ELF-1 (cell line): ENCODE results near the gene CDH6.
A peak's percentile ranks its signal among the peaks of the same experiment; 100 is the strongest.

ENCODE experiments used
- DNase-seq: peaks from one replicate; pipeline ENCODE4 v3.0.0-alpha.2; 2016; ENCODE audit warnings: low read depth, low spot score

CDH6 gene

DNA sequence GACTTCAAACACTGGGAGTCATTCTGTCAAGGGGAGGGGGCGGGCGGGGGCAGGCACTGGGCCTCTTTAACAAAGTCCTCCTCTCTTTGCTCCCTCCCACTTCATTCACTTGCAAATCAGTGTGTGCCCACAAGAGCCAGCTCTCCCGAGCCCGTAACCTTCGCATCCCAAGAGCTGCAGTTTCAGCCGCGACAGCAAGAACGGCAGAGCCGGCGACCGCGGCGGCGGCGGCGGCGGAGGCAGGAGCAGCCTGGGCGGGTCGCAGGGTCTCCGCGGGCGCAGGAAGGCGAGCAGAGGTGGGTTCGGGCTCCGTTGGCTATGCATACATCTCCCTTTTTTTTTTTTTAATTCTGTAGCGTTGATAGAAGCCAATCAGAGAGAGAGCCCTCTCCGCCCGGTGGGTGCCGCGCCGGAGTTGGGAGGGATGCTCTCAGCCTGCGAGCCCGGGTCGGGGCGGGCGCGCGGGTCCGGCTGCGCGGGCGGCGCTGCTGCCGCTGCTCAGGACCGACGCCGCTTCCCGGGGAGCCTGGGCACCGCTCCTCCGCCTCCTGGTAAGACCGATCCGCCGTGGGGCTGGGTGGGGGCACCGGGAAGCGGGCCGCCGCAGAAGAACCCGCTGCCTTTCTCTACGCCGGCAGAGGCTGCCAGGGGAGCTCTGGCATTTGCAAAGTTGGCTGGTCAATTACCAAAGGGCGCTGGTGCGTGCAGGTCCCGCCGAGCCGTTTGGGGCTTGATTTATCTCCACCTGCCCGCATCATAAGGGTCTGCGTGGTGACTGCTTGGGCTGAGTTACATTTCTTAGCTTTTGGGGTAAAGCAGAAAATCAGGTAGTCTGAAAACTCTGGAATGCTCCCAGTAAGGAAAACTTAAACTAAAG lies at the start of gene CDH6:
Gene CDH6 (plus strand): TSS at position 96 of the 877 bp plus-strand sequence. CDS start 73,788 bp downstream, outside the sequence.
- peak; percentile 91 for DNase-seq

DNA sequence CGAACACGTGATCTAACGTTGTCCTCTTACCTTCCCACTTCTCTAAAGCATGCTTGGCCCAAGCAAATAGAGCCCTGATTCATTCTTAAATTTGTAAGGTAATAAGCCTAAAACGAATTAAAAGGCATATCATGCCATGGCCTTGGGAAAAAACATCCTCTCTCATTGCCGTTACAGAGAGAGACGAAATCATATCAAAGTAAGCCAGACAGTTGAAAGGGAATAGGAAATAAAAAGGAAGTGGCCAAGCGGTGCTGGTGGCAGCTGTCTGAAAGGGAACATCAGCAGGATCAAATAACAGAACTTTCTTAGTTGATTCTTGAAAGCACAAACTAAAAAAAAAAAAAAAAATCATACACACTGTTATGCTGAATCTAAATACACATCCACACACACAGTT lies 49.1 kb upstream of the CDH6 start:
- DNase-seq, result no peak

DNA sequence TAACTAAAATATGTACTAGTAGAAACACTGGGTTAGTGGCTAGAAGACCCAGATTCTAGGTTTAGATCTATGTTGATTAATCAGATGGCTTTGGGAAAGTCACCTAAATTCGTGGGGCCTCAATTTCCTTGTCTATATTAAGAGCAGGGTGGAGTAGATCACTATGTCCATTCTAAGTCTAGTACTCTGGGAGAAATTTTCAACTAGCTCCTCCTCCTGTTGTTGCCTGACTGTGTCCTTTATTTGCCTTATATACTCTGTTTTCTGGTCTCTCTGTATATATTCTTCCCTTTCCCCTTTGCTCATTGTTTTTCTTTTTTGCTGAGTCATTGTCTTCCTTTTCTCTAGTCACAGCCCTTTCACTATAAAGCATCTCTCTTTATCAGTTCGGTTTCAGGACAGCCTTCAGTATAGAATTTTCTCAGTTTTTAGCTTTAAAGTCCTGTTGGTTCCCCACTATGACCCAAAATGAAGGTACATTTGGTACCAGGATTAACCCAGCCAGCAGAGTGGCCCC lies 44.5 kb upstream of the CDH6 start:
- no peak for DNase-seq

DNA sequence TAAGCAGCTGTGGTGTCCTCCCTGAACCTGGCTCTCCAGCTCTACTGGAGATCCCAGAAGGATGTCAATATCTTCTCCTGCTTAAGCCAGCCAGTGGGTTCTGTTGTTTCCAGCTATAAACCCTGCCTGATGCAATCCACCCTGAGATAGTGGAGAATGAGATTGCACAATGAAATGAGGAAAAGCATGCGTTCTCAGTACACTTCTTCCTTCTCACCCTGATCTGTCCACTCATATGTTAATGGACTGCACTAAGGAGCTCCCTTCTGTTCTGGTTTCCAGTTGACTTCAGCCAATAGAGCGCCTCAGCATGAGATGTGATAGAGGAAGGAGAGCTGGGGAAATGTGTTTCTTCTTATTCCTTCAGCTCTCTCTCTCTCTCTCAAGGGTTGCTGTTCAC lies 40.0 kb upstream of the CDH6 start:
- peak; percentile 5 for DNase-seq

DNA sequence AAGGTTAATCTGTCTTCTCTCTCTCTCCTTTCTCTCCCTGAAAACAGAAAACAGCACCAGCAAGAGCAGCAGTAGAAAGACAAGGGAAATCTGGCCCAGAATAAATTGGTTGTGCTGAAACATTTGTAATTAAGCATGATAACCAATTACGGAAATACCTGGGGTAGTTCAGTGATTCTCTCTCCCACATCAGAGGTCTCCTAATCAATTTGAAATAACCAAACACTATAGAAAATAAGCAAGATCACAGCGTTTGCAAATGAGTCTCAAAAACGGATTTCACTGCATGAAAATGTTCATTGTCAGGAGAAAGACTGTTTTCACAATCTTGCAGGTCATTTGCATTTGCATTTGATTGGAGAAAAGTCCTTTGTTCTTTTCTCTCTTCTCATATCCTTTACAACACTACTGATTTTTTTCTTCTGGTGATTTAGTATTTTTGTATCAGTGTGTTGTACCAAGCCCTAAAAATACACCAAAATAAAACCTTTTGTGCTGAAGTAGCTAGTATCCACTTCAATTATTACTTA lies 36.8 kb upstream of the CDH6 start:
- no peak for DNase-seq

DNA sequence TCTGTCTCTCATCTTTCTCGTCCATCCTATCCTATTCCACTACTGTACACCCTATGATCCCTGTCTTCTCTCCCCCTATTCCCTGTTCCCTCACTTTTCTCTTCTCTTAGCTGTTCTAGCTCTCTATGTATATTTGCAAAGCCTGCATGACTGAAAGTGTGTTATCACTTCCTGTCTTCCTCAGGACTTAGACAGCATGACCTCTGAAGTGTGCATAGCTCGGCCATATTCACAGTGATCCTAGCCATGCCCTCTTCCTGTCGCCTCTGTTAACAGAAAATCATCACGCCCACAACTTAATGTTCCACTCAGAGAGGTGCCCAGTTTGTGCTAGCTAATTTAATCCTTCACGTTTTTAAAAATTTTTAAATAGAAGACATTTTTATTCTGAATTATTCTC lies 35.8 kb upstream of the CDH6 start:
- DNase-seq, result no peak

DNA sequence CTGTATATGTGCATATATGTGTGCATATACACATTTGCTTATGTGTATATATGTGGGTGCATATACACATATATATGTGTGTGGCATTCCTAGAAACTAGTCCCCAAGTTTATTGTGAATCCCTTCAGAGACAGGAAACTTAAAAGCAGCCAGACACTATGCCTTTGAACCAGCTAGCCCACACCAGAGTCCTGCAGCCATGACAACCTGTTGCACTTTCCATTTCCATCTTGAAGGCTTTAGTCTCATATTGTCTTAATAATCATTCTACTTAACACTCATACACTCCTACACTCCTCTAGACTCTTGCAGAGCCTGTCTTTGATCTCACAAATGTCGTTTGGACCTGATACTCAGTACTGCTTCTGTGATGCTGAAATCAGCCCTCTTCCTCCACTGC lies 34.8 kb upstream of the CDH6 start:
- no peak for DNase-seq

DNA sequence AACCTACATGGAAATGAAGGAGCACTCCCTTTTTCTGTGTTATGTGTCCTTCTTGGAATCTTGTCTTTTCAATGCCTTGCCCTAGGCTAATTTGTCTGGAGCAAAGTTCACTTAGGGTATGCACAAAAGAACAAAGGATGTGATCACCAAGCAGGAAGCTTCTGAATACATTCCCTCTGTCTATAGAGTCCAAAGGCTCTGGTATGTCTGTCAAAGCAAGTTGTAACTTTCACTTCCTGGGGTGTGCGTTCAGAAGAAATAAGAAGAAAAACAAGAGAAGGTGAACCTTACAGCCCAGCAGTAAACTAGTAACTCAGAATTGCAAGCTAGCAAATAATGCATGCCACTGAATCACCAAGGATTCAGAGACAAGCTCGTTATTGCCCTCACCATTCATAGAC lies 31.7 kb upstream of the CDH6 start:
- DNase-seq, result peak; percentile 75

DNA sequence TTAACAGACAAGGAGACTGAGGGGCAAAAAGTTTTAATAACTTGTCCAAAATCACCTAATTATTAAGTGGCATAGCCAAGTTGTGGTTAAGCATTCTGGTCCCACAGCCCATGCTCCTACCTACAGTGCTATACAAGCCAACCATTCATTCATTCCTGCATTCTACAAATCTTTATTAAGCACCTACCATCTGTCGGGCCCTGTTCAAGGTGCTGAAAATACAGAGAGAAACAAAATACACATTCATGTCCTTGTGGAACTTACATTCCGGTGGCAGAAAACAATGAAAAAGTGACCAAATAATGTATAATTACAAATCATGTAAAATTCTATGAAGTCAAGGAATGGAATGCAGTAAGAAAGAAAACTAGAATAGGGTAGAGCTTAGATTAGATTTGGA lies 27.8 kb upstream of the CDH6 start:
- DNase-seq, result no peak

DNA sequence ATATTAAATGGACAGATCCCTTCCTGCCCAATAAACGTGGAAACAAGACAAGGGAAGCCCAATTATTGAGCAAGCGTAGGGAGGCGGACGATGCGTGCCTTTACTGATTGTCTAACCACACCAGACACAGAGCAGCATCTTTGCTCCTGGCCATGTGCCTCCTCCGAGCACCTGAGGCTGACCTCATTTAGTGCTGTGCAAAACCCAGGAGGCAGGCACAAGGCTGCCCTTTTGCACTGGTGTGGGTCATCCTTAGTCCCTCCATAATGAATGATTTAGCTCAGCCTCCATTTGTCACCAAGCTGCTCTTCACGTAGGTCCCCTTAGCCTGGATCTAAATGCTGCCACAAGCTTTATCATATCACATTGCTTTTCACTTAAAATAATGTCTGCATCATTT lies 24.1 kb upstream of the CDH6 start:
- DNase-seq, result no peak

DNA sequence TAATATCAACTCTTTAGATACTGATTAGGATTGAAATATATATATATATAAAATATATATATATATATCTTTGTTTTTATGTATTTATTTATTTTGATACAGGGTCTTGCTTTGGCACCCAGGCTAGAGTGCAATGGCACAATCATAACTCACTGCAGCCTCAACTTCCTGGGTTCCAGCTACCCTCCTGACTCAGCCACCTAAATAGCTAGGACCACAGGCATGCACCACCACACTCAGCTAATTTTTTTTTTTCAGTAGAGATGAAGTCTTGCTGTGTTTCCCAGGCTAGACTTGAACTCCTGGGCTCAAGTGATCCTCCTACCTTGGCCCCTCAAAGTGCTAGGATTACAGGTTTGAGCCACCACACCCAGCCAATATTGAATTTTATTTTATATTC lies 20.6 kb upstream of the CDH6 start:
- DNase-seq, result no peak

DNA sequence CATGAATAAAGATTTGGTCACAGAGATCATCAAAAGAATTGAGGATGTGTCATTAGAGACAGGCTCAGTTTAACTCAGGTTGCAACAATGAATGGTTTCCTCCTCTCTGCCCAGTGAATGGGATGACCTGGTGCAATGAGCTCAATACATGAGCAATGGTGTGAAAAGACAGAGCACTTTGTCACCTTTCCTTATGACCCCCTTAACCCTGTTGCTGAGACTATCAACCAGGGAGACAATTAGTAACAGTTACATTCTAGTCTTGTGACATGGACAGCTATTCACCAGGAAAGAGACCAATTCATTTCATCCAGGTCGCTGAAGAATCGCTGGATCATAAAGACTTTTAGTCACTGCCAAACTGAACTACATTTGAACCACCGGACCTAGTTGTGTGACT lies 19.9 kb upstream of the CDH6 start:
- DNase-seq, result no peak

DNA sequence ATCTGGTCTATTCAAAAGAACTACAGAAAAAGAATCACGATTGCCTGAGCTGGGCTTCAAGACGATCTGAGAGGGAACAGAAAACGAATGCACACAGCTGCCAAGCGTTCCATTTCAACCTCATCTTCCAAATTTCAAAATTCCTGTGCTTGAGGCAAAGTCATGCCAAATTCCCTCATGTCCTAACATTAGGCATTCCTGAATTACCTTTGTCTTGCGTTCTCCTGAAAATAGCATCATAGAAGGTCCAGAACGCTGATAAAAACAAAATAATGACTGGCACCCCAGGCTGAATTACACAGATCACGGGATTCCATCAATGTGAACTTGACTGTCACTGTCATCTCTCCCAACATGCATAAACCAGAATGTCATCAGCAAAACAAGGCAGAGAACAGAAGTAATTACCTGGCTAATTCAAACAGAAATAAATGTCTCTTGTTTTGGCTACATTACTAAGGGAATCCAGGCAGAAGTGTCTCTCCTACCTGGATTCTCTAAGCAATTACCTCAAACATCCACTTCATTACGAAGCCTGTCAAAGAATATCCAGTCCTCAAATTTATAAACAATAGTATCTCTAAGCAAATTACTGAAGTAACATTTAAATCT lies 12.0 kb upstream of the CDH6 start:
- no peak for DNase-seq

DNA sequence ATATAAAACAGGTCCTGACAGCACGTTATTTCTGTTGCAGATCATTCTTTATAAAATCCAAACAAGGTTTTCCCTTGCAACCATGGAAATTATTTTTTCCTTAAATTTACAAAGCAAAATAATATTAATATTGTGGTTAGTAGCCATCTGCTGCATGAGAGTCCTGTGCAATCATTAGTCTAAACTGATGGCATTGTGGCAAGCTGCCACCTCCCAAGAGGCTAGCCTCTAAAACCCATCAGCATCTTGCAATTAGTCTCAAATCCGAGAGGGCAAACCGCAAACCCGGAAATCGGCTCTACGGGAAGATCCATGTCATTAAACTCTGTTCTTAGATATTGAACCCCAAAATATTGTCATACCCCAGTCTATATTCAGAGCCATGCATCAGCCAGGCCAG lies 11.3 kb upstream of the CDH6 start:
- no peak for DNase-seq

DNA sequence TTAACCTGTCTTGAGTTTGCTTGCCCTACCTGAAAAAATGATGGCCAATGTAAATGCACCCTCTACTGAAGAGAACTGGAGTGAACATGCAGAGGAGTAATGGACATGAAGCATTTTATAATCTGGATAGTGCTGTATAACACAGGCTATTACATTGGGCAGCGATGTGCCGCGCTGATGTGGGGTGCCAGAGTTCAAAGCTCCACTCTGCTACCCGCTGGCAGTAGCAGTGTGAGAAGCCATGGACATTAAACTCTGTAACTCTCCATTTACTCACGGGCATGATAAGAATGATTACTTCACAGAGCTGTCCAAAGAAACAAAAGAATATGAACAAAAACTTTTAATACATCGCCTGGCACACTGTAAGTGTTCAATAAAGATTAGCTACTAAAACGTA lies 7.5 kb upstream of the CDH6 start:
- DNase-seq, result no peak

DNA sequence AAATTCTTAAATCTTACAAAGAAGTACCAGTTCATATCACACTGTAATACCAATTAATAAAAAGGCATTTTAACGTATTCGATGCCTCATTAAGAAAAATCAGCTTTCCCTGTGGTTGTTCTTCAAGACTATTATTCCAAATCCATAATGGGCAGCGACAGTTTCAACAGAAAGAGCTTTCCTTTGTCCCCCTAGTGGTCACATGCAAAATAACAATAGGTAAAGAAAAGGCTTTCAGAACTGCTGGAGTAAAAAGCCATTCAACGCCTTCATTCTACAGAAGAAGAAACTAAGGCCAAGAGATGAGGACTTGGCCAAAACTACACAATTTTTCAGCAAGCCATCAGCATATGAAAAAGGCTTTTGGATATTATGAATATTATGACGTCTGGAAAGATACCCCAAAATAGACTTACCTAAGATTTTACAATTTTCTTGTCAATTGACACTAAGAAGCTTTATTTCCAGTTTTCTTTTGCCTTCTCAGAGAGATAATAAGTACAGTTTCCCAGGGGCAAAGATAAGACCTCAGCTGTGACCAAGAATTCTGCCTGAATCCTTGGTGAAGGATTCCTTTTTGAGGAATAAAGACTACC lies 6.7 kb upstream of the CDH6 start:
- DNase-seq, result peak; percentile 22

DNA sequence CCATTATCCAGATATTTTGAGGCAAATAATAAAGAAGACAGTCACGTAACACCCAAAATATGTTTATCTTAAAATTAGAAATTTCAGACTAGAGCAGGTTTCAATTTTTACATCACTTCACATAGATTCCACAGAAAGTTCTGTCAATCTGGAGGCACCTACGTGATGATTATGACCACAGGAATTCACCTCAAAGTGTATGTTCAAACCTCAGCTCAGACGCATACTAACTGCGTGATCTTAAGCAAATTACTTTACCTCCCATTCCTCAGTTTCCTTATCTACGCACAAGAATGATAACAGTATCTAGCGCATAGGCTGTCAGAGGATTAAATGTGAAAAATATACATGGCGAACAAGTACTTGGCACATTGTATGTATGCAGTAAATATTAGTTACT lies 5.9 kb upstream of the CDH6 start:
- DNase-seq, result no peak

DNA sequence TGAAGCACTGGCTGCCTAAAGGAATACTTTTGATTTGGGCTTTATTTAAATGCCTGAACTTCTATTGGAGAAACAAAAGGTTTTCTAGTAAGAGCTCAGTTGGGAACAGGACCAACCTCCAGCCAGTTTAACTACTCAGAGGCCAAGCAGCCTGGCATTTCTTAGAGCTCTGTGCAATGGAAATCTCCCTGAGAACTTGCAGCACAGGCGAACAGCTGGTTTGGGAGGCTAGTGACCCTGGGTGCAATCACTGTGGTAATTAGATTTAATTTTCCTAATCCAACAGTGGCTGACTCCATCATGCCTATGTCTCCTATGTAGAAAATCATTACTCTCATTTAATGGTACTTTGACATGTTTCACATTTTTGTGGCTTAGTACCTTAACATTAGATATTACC lies 1.0 kb upstream of the CDH6 start:
- DNase-seq, result no peak

DNA sequence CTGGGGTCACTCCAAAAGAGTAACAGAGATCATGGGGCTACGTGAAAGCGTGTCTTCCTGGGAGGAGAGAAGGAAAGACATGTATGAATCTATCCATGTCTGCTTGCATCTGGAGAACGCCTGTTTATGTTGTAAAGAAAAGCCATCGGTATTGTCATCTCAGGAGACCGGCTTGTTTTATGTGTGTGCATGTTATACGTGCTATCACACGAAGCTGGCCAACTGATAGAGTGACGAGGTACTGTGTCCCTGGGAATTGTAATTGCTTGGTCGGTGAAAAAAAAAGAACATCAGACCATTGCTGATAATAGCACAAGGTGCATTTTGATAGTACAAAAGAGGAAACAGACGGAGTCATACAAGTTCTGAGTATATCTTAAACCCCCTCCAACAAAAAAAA lies 370 bp upstream of the CDH6 start:
- no peak for DNase-seq

DNA sequence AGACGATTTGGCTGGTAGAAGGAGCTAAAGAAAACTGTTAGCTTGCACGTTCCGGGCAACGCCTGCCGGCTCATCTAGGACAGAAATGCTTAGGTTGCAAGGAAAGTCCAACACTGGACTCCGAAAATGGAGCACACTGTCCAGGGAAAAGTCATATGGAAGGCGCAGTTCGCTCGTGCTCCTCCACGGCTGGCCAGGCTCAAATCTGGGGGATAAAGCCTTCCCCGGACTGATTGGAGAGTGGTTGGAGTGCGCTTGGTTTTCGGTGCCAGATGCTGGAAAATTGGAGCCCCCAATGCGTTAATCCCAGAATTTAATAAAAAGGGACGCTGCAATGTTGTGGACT lies 955 bp downstream of the CDH6 start:
- DNase-seq, result no peak

DNA sequence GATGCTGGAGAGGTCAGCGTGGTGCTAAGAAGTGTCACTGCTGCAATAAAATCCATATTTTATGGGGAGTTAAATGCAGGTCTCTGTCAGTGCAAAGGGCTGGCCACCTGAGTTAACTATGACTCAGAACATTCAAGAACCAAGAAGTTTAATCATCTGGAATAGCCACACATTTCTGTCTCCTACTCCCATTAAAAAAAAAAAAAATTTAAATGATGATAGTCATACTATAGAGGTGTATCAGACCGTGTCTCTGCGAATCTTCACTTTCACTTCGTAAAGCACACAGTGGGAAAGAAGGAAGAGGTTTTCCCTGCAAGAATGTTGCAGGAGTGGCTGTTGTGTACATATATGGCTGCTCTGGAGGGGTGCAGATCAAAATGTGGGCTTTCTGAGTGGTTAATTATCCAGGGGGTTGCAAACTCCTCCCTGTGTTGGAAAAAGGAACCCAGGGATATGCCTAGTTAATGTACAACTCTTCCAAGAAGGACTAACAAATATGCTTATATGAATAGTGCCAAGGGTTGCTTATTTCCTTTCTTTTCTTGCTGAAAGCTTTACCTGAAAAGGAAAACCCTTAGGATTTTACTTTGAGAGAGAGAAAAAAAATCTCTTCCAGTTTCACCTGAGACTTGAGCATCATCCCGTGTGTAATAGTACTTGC lies 1.5 kb downstream of the CDH6 start:
- DNase-seq, result no peak

DNA sequence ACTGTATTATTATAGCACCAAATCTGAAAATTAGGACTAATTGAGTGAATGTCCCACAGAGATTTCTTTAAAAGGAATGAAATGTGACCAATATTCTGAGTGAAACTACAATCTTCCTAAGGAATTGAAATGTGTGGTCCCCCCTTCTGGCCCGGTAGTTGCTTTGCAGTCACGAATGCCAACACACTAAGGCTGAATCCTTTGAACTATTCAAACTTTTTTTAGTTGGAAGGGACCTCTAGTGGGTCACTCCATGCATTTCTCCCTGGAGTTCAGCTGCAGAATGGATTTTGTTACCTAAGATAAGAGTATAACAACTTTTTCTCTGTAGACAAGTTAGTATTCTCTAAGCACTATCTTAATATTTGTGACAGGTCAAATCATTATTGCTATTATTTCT lies 2.8 kb downstream of the CDH6 start:
- DNase-seq, result peak; percentile 20
